HG02970 (cell line): ENCODE measurements around the gene GGTLC2.

Experiments
- ATAC-seq: cut with Tn5 transposase; IDR thresholded peaks from one replicate; pipeline ENCODE4 v1.9.1; 2021; ENCODE audit warnings: mild to moderate bottlenecking, moderate library complexity, moderate number of reproducible peaks; ENCODE audit not compliant: unreplicated experiment, low FRiP score

GGTLC2 gene

GRCh38 chr22:22687638-22688500, 43.5 kb downstream of the GGTLC2 start:
- ATAC-seq = no peak

GRCh38 chr22:22689621-22690345, 45.4 kb downstream of the GGTLC2 start:
- ATAC-seq = no peak

GRCh38 chr22:22691055-22691454, 46.6 kb downstream of the GGTLC2 start:
- no peak for ATAC-seq

GRCh38 chr22:22691716-22692701, 47.6 kb downstream of the GGTLC2 start:
- no peak for ATAC-seq

- ATAC-seq = no peak
Observed at GRCh38 chr22:22692707-22693530, 48.5 kb downstream of the GGTLC2 start.

GRCh38 chr22:22693531-22693884, 49.1 kb downstream of the GGTLC2 start:
- ATAC-seq = no peak

- no peak for ATAC-seq
Observed at GRCh38 chr22:22694106-22694505, 49.7 kb downstream of the GGTLC2 start.

- ATAC-seq = no peak
Observed at GRCh38 chr22:22696104-22696503, 51.7 kb downstream of the GGTLC2 start.
